SU-DHL-6 (cell line): ENCODE measurements around the gene CTCF.

Experiments
- H2AFZ ChIP-seq: fragments of 200-600 bp; sonication (generic); 2 replicates; pipeline ENCODE4 v1.6.1; 2014; ENCODE audit warnings: low read depth, mild to moderate bottlenecking, moderate library complexity, mixed read lengths, antibody characterized with exemption, low read length; ENCODE audit not compliant: severe bottlenecking
- H3F3A ChIP-seq: fragments of 200-600 bp; shearing (Covaris generic); 2 replicates; pipeline ENCODE4 v1.6.0; 2016; ENCODE audit warnings: antibody characterized with exemption, mild to moderate bottlenecking; ENCODE audit not compliant: insufficient read depth
- H3K27ac ChIP-seq: fragments of 200-600 bp; sonication (generic); 2 replicates; pipeline ENCODE4 v1.5.1; 2016; ENCODE audit warnings: low read depth, mild to moderate bottlenecking, low read length, moderate library complexity, mixed read lengths
- H3K27me3 ChIP-seq: fragments of 200-600 bp; sonication (generic), shearing (Covaris generic); 2 replicates; pipeline ENCODE4 v1.6.0; 2014; ENCODE audit warnings: mild to moderate bottlenecking, low read length
- H3K36me3 ChIP-seq: fragments of 200-600 bp; sonication (generic); 2 replicates; pipeline ENCODE4 v1.6.1; 2014; ENCODE audit warnings: mild to moderate bottlenecking, low read length, mixed read lengths
- H3K4me2 ChIP-seq: fragments of 300-600, 200-600 bp; shearing (Covaris generic), sonication (generic); 2 replicates; pipeline ENCODE4 v1.6.0; 2014; ENCODE audit warnings: low read length, low read depth, mild to moderate bottlenecking; ENCODE audit not compliant: poor library complexity, severe bottlenecking
- H3K4me3 ChIP-seq: fragments of 200-600 bp; sonication (generic); 2 replicates; pipeline ENCODE4 v1.5.1; 2014; ENCODE audit warnings: antibody characterized with exemption, low read length, mild to moderate bottlenecking, mixed read lengths; ENCODE audit not compliant: insufficient read depth, poor library complexity, severe bottlenecking
- H3K79me2 ChIP-seq: fragments of 200-600 bp; sonication (generic); 2 replicates; pipeline ENCODE4 v1.6.1; 2014; ENCODE audit warnings: mild to moderate bottlenecking, low read length, moderate library complexity; ENCODE audit not compliant: insufficient read depth
- H3K9ac ChIP-seq: fragments of 200-600 bp; sonication (generic); 2 replicates; pipeline ENCODE4 v1.7.0; 2014; ENCODE audit warnings: mild to moderate bottlenecking, low read length
- H3K9me2 ChIP-seq: fragments of 200-600 bp; sonication (generic); replicated peaks from 2 replicates; pipeline ENCODE4 v1.6.1; 2014; ENCODE audit warnings: low read length; ENCODE audit not compliant: insufficient read depth
- H3K9me3 ChIP-seq: fragments of 200-600 bp; sonication (generic); 2 replicates; pipeline ENCODE4 v1.6.1; 2014; ENCODE audit warnings: low read length, mixed read lengths; ENCODE audit not compliant: insufficient read depth
- H4K20me1 ChIP-seq: fragments of 200-600 bp; sonication (generic); 2 replicates; pipeline ENCODE4 v1.6.1; 2014; ENCODE audit warnings: low read depth, mild to moderate bottlenecking, antibody characterized with exemption, low read length, moderate library complexity, mixed read lengths
- CTCF ChIP-seq: fragments of 200-600 bp; sonication (generic); IDR thresholded peaks from one replicate; pipeline ENCODE4 v1.5.1; 2017; ENCODE audit warnings: antibody characterized with exemption, mild to moderate bottlenecking, low read length, moderate library complexity; ENCODE audit not compliant: insufficient read depth, poor library complexity, severe bottlenecking
- EZH2phosphoT487 ChIP-seq: fragments of 200-600 bp; sonication (generic), shearing (Covaris generic); conservative IDR thresholded peaks from 2 replicates; pipeline ENCODE4 v1.6.1; 2018; ENCODE audit warnings: mild to moderate bottlenecking, antibody characterized with exemption, low read length, moderate library complexity, mixed read lengths

The CTCF gene

DNA sequence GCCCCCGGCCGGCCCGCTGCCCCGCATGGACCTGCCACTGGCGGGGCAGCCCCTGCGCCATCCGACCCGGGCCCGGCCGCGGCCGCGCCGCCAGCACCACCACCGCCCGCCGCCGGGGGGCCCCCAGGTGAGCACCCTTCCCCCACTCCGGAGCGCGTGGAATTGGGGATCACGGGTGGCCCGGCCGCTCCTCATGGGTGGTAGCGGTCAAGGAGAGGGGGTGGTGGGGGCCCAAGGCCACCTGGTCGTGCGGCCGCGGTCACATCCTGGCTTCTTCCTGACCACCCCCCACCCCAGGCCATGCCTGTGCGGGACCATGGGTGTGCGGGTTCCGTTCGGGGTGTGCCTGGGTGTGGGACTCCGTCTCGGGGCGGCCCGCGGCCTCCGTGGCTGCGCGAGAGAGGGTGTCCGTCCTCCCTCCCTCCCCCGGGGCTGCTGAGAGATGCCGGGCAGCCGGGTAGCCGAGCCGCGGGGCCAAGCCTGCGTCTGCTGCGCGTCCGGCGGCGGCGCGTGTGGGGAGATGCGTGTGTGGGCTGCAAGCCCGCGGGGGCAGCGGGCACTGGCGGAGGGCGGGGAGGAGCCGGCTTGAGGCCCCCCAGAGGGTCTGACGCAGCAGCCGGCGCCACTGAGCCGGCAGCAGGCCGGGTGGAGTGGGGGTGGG is 90.9 kb downstream of the CTCF start:
- TF ChIP-seq CTCF (no peak), EZH2phosphoT487 (no peak)
- Histone ChIP-seq H4K20me1 (no peaks in the 10 kb centered on the region), H2AFZ (no peak overlapping the region), H3K4me2 (no peak overlapping the region), H3K9me3 (no peaks in the 10 kb centered on the region), H3K36me3 (no peaks in the 10 kb centered on the region), H3K27ac (no peak overlapping the region), H3K4me3 (no peak overlapping the region), H3K9me2 (no peaks in the 10 kb centered on the region), H3K9ac (no peak overlapping the region), H3K27me3 (no peaks in the 10 kb centered on the region), H3K79me2 (no peaks in the 10 kb centered on the region), H3F3A (peaks cover 7% of the 10 kb centered on the region; the same call in 1 of the 2 replicates)

- Histone ChIP-seq H3K9me2 (no peaks in the 10 kb centered on the region), H3K27me3 (no peaks in the 10 kb centered on the region), H3F3A (peaks cover 7% of the 10 kb centered on the region; the same call in 1 of the 2 replicates), H3K27ac (no peak overlapping the region), H3K4me3 (no peak overlapping the region), H4K20me1 (no peaks in the 10 kb centered on the region), H3K4me2 (no peak overlapping the region), H3K9me3 (no peaks in the 10 kb centered on the region), H3K36me3 (no peaks in the 10 kb centered on the region), H3K9ac (no peak overlapping the region), H3K79me2 (no peaks in the 10 kb centered on the region), H2AFZ (no peak overlapping the region)
- no peak for TF ChIP-seq CTCF
- no peak for TF ChIP-seq EZH2phosphoT487
Observed at GRCh38 chr16:67653789-67654402, 91.6 kb downstream of the CTCF start.

GRCh38 chr16:67654403-67654911 is 92.1 kb downstream of the CTCF start:
- H3K27me3 ChIP-seq: no peaks in the 10 kb centered on the region
- no peaks in the 10 kb centered on the region for H3K9me2 ChIP-seq
- no peak overlapping the region for H3K27ac ChIP-seq
- H2AFZ ChIP-seq: no peak overlapping the region
- peaks cover 7% of the 10 kb centered on the region; the same call in 1 of the 2 replicates for H3F3A ChIP-seq
- H3K9me3 ChIP-seq: no peaks in the 10 kb centered on the region
- H4K20me1 ChIP-seq: no peaks in the 10 kb centered on the region
- H3K9ac ChIP-seq: no peak overlapping the region
- H3K4me3 ChIP-seq: no peak overlapping the region
- no peak for TF ChIP-seq EZH2phosphoT487
- no peak for TF ChIP-seq CTCF
- H3K79me2 ChIP-seq: no peaks in the 10 kb centered on the region
- no peak overlapping the region for H3K4me2 ChIP-seq
- H3K36me3 ChIP-seq: no peaks in the 10 kb centered on the region
